ENCODE data around the gene SDE2. TPM values are rescaled to one million over a fixed set of nuclear protein-coding genes. Genes with fewer than 3 reads are reported as not detected.
A peak's percentile ranks its signal among the peaks of the same experiment; 100 is the strongest.

The SDE2 gene
- total and polyA plus RNA-seq, 10 of the 15 experiments (the other 5 are each of a cell fraction or from before 2014, with no cell fraction given), result 2.7 to 19.4 (median 12.6) TPM

GRCh38 chr1:225996946-225997545 lies 2.1 kb downstream of the SDE2 start:
- in situ Hi-C loops (cut with MboI), result no loop called here
- no peak for ATAC-seq
- peak overlapping the region; percentile 72 for H3K4me2 ChIP-seq (ENCODE audit: control insufficient read depth, insufficient read depth)
- H3K27ac ChIP-seq (ENCODE audit: control insufficient read depth, insufficient read depth), result peak overlapping the region; percentile 81
- H3K79me2 ChIP-seq (ENCODE audit: control insufficient read depth, insufficient read depth, low read length), result peaks cover 56% of the 10 kb centered on the region
- H2AFZ ChIP-seq (ENCODE audit: control insufficient read depth, low read depth, low read length), result no peak overlapping the region
- H3K27me3 ChIP-seq (replicated peaks in 1 of 2; ENCODE audit: control insufficient read depth in 2 of 2, insufficient read depth in 2 of 2, low read length in 1 of 2), result no peaks in the 10 kb centered on the region
- no peak for FAIRE-seq
- H3K9ac ChIP-seq (ENCODE audit: control insufficient read depth, insufficient read depth, low read length), result peak overlapping the region; percentile 51
- WGBS (ENCODE audit: insufficient coverage, insufficient replicate concordance, low lambda C conversion rate, missing lambda C conversion rate), result 1% methylated on average over 5 of the region's 5 CpGs
- ChIA-PET RAD21 (ENCODE audit: unreplicated experiment) (interaction anchor here (0.8 to 3.0 kb wide), 9 partner anchors 9 to 128 kb away, joined by 3 to 16 read pairs (median 5); partner anchors contain the start of gene H3-3A), POLR2A (interaction anchor here (0.6 to 2.6 kb wide), 6 partner anchors 30 to 129 kb away, joined by 3 to 23 read pairs (median 3); partner anchors contain the start of gene H3-3A), CTCF (interaction anchor here (0.6 to 8.6 kb wide), 9 partner anchors 11 to 522 kb away, joined by 3 to 86 read pairs (median 6); partner anchors contain the start of gene TMEM63A), SMC1A (ENCODE audit: uncharacterized antibody, unreplicated experiment) (interaction anchor here (0.7 to 5.9 kb wide), 9 partner anchors 11 to 129 kb away, joined by 3 to 35 read pairs (median 5); partner anchors contain the start of gene H3-3A)
- BruUV-seq (replicated peaks), result TSS peak; percentile 51
- 0 out of 2 replicates have a peak, but pooled peaks have one; percentile 14 for TF ChIP-seq TCF3 (IDR thresholded peaks at IDR 0.05; ENCODE audit: borderline replicate concordance, insufficient read depth, low read depth, low read length)
- no peak for TF ChIP-seq ZSCAN29 (IDR thresholded peaks at IDR 0.05)
- TF ChIP-seq, protein P1, sequence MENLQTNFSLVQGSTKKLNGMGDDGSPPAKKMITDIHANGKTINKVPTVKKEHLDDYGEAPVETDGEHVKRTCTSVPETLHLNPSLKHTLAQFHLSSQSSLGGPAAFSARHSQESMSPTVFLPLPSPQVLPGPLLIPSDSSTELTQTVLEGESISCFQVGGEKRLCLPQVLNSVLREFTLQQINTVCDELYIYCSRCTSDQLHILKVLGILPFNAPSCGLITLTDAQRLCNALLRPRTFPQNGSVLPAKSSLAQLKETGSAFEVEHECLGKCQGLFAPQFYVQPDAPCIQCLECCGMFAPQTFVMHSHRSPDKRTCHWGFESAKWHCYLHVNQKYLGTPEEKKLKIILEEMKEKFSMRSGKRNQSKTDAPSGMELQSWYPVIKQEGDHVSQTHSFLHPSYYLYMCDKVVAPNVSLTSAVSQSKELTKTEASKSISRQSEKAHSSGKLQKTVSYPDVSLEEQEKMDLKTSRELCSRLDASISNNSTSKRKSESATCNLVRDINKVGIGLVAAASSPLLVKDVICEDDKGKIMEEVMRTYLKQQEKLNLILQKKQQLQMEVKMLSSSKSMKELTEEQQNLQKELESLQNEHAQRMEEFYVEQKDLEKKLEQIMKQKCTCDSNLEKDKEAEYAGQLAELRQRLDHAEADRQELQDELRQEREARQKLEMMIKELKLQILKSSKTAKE (IDR thresholded peaks at IDR 0.05; ENCODE audit: low read depth, poor library complexity, severe bottlenecking), result no peak
- TF ChIP-seq MEF2B (IDR thresholded peaks at IDR 0.05; ENCODE audit: partially characterized antibody, poor library complexity, severe bottlenecking), result no peak
- 0 out of 2 replicates have a peak, but pooled peaks have one; percentile 45 for TF ChIP-seq CREB1 (IDR thresholded peaks at IDR 0.05; ENCODE audit: low read depth)
- no peak for TF ChIP-seq RCOR1 (conservative IDR thresholded peaks at IDR 0.05; ENCODE audit: low read depth, low read length)
- TF ChIP-seq, protein P2, sequence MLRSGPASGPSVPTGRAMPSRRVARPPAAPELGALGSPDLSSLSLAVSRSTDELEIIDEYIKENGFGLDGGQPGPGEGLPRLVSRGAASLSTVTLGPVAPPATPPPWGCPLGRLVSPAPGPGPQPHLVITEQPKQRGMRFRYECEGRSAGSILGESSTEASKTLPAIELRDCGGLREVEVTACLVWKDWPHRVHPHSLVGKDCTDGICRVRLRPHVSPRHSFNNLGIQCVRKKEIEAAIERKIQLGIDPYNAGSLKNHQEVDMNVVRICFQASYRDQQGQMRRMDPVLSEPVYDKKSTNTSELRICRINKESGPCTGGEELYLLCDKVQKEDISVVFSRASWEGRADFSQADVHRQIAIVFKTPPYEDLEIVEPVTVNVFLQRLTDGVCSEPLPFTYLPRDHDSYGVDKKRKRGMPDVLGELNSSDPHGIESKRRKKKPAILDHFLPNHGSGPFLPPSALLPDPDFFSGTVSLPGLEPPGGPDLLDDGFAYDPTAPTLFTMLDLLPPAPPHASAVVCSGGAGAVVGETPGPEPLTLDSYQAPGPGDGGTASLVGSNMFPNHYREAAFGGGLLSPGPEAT (IDR thresholded peaks at IDR 0.05; ENCODE audit: low read depth), result no peak
- TF ChIP-seq PML (IDR thresholded peaks at IDR 0.05; ENCODE audit: low read length), result no peak
- TF ChIP-seq CREM (IDR thresholded peaks at IDR 0.05; ENCODE audit: low read depth), result no peak
- H3K36me3 ChIP-seq (ENCODE audit: control insufficient read depth in 2 of 2, insufficient read depth in 2 of 2, low read length in 1 of 2), result peaks cover 2 to 20% of the 10 kb centered on the region in 2 experiments
- H3K4me3 ChIP-seq, result peak overlapping the region; percentile 96
- no peaks in the 10 kb centered on the region; the same call in 1 of the 2 replicates for H4K20me1 ChIP-seq (ENCODE audit: control insufficient read depth, insufficient read depth)
- peaks cover 24% of the 10 kb centered on the region for H3K4me1 ChIP-seq (ENCODE audit: control insufficient read depth, insufficient read depth, low read length)
- DNase-seq (ENCODE audit: low read depth, low spot score), result no peak
- H3K9me3 ChIP-seq (replicated peaks; ENCODE audit: control insufficient read depth, insufficient read depth, low read length), result no peaks in the 10 kb centered on the region
- intact Hi-C loops (cut with micrococcal nuclease; ENCODE audit: unreplicated experiment), result loop anchor here (5.0 to 10.0 kb wide), 2 partner anchors 125 to 1262 kb away; no protein-coding TSS in a partner anchor
